KMS-11 (cell line): Measurements from ENCODE around the gene EIF1AX.

Experiments
- H2AFZ ChIP-seq: fragments of 200-600 bp; sonication (generic); 2 replicates; pipeline ENCODE4 v1.6.1; 2016; ENCODE audit warnings: antibody characterized with exemption, mixed run types, low read depth
- H3K27ac ChIP-seq: fragments of 200-600 bp; sonication (generic); 2 replicates; pipeline ENCODE4 v1.6.1; 2016; ENCODE audit warnings: mild to moderate bottlenecking, mixed run types
- H3K27me3 ChIP-seq: fragments of 200-600 bp; sonication (generic); 2 replicates; pipeline ENCODE4 v1.6.1; 2017; ENCODE audit warnings: mild to moderate bottlenecking, low read depth, mixed run types, moderate library complexity; ENCODE audit not compliant: insufficient read depth
- H3K36me3 ChIP-seq: fragments of 200-600 bp; sonication (generic); 2 replicates; pipeline ENCODE4 v1.6.1; 2017; ENCODE audit warnings: mild to moderate bottlenecking, mixed run types; ENCODE audit not compliant: insufficient read depth
- H3K4me1 ChIP-seq: fragments of 200-600 bp; sonication (generic); 2 replicates; pipeline ENCODE4 v1.6.1; 2016; ENCODE audit warnings: mild to moderate bottlenecking, low read depth, mixed run types; ENCODE audit not compliant: poor library complexity, severe bottlenecking
- H3K4me2 ChIP-seq: fragments of 200-600 bp; sonication (generic); 2 replicates; pipeline ENCODE4 v1.7.0; 2016; ENCODE audit warnings: mild to moderate bottlenecking, mixed run types
- H3K4me3 ChIP-seq: fragments of 200-600 bp; sonication (generic); IDR thresholded peaks from 2 replicates; pipeline ENCODE4 v1.6.1; 2017; ENCODE audit warnings: low read depth, low read length, mixed read lengths; ENCODE audit not compliant: insufficient read depth
- H3K79me2 ChIP-seq: fragments of 200-600 bp; sonication (generic); 2 replicates; pipeline ENCODE4 v1.6.1; 2016; ENCODE audit warnings: low read depth, mixed run types; ENCODE audit not compliant: insufficient read depth
- H3K9ac ChIP-seq: fragments of 200-600 bp; sonication (generic); 2 replicates; pipeline ENCODE4 v1.6.1; 2016; ENCODE audit warnings: mild to moderate bottlenecking, mixed run types
- H4K20me1 ChIP-seq: fragments of 200-600 bp; sonication (generic); 2 replicates; pipeline ENCODE4 v1.6.1; 2016; ENCODE audit warnings: mild to moderate bottlenecking, mixed run types; ENCODE audit not compliant: insufficient read depth
- TF ChIP-seq, protein P1 (sequence below): fragments of 200-600 bp; sonication (generic); conservative IDR thresholded peaks from 2 replicates; pipeline ENCODE4 v1.6.1; 2017; ENCODE audit warnings: low read depth, mild to moderate bottlenecking, antibody characterized with exemption, low read length, moderate library complexity, mixed read lengths

EIF1AX gene

GRCh38 chrX:20101934-20102581 is 39.6 kb downstream of the EIF1AX start:
- TF ChIP-seq, protein P1, sequence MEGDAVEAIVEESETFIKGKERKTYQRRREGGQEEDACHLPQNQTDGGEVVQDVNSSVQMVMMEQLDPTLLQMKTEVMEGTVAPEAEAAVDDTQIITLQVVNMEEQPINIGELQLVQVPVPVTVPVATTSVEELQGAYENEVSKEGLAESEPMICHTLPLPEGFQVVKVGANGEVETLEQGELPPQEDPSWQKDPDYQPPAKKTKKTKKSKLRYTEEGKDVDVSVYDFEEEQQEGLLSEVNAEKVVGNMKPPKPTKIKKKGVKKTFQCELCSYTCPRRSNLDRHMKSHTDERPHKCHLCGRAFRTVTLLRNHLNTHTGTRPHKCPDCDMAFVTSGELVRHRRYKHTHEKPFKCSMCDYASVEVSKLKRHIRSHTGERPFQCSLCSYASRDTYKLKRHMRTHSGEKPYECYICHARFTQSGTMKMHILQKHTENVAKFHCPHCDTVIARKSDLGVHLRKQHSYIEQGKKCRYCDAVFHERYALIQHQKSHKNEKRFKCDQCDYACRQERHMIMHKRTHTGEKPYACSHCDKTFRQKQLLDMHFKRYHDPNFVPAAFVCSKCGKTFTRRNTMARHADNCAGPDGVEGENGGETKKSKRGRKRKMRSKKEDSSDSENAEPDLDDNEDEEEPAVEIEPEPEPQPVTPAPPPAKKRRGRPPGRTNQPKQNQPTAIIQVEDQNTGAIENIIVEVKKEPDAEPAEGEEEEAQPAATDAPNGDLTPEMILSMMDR, result no peak
- H3K27me3 ChIP-seq, result no peaks in the 10 kb centered on the region

DNA sequence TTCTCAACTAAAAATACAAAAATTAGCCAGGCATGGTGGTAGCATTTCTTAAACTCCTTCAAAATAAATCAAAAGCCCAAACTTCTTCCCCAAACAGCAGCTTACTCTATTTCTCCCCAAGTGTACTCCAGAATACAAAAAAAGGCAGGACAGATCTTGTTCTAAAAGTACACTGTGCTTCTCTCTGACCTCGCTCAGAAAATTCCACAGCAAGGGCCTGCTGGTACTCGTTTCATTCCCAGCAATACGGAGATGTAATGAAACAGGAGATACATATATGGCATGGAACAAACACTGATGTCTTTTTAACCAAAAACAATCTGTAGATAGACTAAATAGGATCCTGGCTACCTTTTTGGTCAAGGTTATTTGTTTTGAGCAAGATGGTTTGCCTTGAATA is 50.1 kb downstream of the EIF1AX start:
- H3K27me3 ChIP-seq, result no peaks in the 10 kb centered on the region
- H3K9ac ChIP-seq, result no peak overlapping the region
- no peaks in the 10 kb centered on the region for H3K36me3 ChIP-seq
- H3K4me1 ChIP-seq, result no peaks in the 10 kb centered on the region
- no peak overlapping the region for H2AFZ ChIP-seq
- H3K4me2 ChIP-seq, result no peak overlapping the region
- no peaks in the 10 kb centered on the region for H4K20me1 ChIP-seq
- TF ChIP-seq, protein P1, result no peak
- H3K79me2 ChIP-seq, result no peaks in the 10 kb centered on the region
- no peak overlapping the region for H3K27ac ChIP-seq
- H3K4me3 ChIP-seq, result no peak overlapping the region

More at GRCh38 chrX:20101934-20102581, 39.6 kb downstream of the EIF1AX start:
- no peak overlapping the region for H3K9ac ChIP-seq
- H3K79me2 ChIP-seq, result no peaks in the 10 kb centered on the region
- H3K4me3 ChIP-seq, result no peak overlapping the region
- no peaks in the 10 kb centered on the region for H3K4me1 ChIP-seq
- H3K36me3 ChIP-seq, result no peaks in the 10 kb centered on the region
- no peak overlapping the region for H2AFZ ChIP-seq
- H4K20me1 ChIP-seq, result no peaks in the 10 kb centered on the region
- H3K4me2 ChIP-seq, result no peak overlapping the region
- no peak overlapping the region for H3K27ac ChIP-seq

- Histone ChIP-seq H4K20me1 (no peaks in the 10 kb centered on the region), H2AFZ (no peak overlapping the region), H3K79me2 (no peaks in the 10 kb centered on the region), H3K9ac (no peak overlapping the region), H3K27me3 (no peaks in the 10 kb centered on the region), H3K27ac (no peak overlapping the region), H3K4me3 (no peak overlapping the region), H3K36me3 (no peaks in the 10 kb centered on the region), H3K4me2 (no peak overlapping the region), H3K4me1 (no peaks in the 10 kb centered on the region)
- TF ChIP-seq, protein P1, result no peak
These were observed 51.8 kb downstream of the EIF1AX start for GRCh38 chrX:20089845-20090244.

DNA sequence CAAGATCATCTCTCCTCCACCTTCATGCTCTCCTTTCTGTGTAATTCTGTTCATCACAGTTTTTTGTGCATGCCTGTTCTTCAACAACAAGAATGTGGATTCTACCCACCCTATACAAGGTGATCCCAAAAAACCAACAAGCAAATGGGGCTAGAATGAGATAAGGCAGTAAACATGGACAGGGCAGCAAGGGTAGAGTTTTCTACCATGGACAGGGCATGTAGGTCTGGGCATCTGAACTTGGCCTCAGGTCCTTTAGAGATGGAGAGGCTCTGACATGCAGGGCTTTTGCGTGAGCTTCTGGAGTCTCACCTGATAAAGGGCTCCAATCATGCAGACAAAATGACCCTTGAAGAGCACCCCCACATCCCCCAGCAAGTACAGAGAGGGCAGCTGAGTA is 61.4 kb downstream of the EIF1AX start:
- TF ChIP-seq, protein P1, result no peak

More for the DNA sequence above, 61.4 kb downstream of the EIF1AX start:
- no peaks in the 10 kb centered on the region for H3K27me3 ChIP-seq
- H3K36me3 ChIP-seq, result no peaks in the 10 kb centered on the region
- H3K79me2 ChIP-seq, result no peaks in the 10 kb centered on the region
- H2AFZ ChIP-seq, result no peak overlapping the region
- no peak overlapping the region for H3K9ac ChIP-seq
- no peaks in the 10 kb centered on the region for H4K20me1 ChIP-seq
- H3K4me3 ChIP-seq, result no peak overlapping the region
- no peak overlapping the region for H3K27ac ChIP-seq
- H3K4me2 ChIP-seq, result no peak overlapping the region
- no peaks in the 10 kb centered on the region for H3K4me1 ChIP-seq
